ENCODE results near the gene CASP12. TPM values are rescaled to one million over a fixed set of nuclear protein-coding genes. Genes with fewer than 3 reads are reported as not detected.

CASP12 gene
- total RNA-seq, 1 experiment from 2014 or later: not detected

DNA sequence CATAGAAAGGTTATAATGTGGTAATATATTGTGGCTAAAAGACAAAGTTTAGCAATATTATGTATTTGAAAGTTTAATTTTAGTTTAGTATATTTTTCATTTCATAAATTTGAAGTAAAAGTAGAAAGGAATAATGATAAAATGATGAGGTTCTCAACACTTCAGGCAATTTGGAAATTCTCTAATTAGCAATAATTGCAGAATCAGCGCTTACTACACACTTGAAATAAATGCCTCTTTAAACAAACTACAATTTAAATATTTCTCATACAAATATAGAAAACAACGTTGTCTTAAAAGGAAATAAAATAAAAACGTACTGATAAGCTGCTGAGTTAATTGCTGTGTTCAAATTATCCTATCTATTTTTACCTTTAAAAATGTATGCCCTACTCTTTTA is 25.9 kb downstream of the CASP12 start:
- no TSS peak for BruUV-seq (replicated peaks)
- TF ChIP-seq EZH2 (IDR thresholded peaks at IDR 0.05; ENCODE audit: low read depth): no peak
- TF ChIP-seq, protein P1, sequence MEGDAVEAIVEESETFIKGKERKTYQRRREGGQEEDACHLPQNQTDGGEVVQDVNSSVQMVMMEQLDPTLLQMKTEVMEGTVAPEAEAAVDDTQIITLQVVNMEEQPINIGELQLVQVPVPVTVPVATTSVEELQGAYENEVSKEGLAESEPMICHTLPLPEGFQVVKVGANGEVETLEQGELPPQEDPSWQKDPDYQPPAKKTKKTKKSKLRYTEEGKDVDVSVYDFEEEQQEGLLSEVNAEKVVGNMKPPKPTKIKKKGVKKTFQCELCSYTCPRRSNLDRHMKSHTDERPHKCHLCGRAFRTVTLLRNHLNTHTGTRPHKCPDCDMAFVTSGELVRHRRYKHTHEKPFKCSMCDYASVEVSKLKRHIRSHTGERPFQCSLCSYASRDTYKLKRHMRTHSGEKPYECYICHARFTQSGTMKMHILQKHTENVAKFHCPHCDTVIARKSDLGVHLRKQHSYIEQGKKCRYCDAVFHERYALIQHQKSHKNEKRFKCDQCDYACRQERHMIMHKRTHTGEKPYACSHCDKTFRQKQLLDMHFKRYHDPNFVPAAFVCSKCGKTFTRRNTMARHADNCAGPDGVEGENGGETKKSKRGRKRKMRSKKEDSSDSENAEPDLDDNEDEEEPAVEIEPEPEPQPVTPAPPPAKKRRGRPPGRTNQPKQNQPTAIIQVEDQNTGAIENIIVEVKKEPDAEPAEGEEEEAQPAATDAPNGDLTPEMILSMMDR (conservative IDR thresholded peaks at IDR 0.05): no peak
- ChIA-PET POLR2A (ENCODE audit: unreplicated experiment) (no interaction called here), CTCF (no interaction called here)
- Histone ChIP-seq H3K9me3 (ENCODE audit: insufficient read depth, low read depth) (no peaks in the 10 kb centered on the region), H3K4me3 (no peak overlapping the region), H4K20me1 (ENCODE audit: insufficient read depth) (no peaks in the 10 kb centered on the region), H3K4me1 (replicated peaks; ENCODE audit: insufficient read depth) (no peaks in the 10 kb centered on the region), H3K27ac (no peak overlapping the region), H3K9me2 (ENCODE audit: insufficient read depth) (no peaks in the 10 kb centered on the region), H3K4me2 (no peak overlapping the region), H2AFZ (no peak overlapping the region), H3K27me3 (ENCODE audit: insufficient read depth, low read depth) (no peaks in the 10 kb centered on the region), H3F3A (ENCODE audit: insufficient read depth, low read depth) (no peaks in the 10 kb centered on the region), H3K36me3 (ENCODE audit: low read depth) (no peaks in the 10 kb centered on the region), H3K79me2 (ENCODE audit: low read depth) (no peaks in the 10 kb centered on the region)
- intact Hi-C loops (cut with micrococcal nuclease; ENCODE audit: unreplicated experiment): no loop called here
- DNase-seq: no peak

DNA sequence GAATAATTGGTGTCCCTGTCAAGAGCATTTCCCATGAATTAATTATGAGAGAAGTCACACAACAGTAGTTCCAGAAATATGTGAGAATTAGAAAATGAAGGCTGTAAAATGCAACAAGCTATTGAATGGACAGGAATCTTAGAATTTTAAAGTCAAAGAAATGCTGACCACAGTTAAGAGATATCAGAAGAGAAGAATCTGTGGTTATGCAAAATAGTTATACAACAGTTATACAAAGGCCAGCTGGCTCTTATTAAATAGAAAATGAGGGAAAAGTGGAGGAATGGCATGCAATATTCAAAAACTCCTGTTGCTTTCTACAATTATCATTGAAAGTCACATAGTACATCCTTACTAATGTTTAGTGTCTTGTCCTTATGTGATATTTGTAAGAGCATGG is 27.4 kb downstream of the CASP12 start:
- intact Hi-C loops (cut with micrococcal nuclease; ENCODE audit: unreplicated experiment): no loop called here
- ChIA-PET POLR2A (ENCODE audit: unreplicated experiment) (interaction anchor here (0.6 kb wide), 1 partner anchor 1687 kb away, joined by 5 read pairs; no protein-coding TSS in a partner anchor), CTCF (no interaction called here)
- Histone ChIP-seq H4K20me1 (ENCODE audit: insufficient read depth) (no peaks in the 10 kb centered on the region), H3K9me2 (ENCODE audit: insufficient read depth) (no peaks in the 10 kb centered on the region), H3K79me2 (ENCODE audit: low read depth) (no peaks in the 10 kb centered on the region), H3K36me3 (ENCODE audit: low read depth) (no peaks in the 10 kb centered on the region), H3F3A (ENCODE audit: insufficient read depth, low read depth) (no peaks in the 10 kb centered on the region), H3K4me3 (no peak overlapping the region), H3K4me1 (replicated peaks; ENCODE audit: insufficient read depth) (no peaks in the 10 kb centered on the region), H2AFZ (no peak overlapping the region), H3K27me3 (ENCODE audit: insufficient read depth, low read depth) (no peaks in the 10 kb centered on the region), H3K9me3 (ENCODE audit: insufficient read depth, low read depth) (no peaks in the 10 kb centered on the region), H3K27ac (no peak overlapping the region), H3K4me2 (no peak overlapping the region)
- no peak for TF ChIP-seq EZH2 (IDR thresholded peaks at IDR 0.05; ENCODE audit: low read depth)
- TF ChIP-seq, protein P1 (conservative IDR thresholded peaks at IDR 0.05): no peak
- no TSS peak for BruUV-seq (replicated peaks)
- DNase-seq: no peak

DNA sequence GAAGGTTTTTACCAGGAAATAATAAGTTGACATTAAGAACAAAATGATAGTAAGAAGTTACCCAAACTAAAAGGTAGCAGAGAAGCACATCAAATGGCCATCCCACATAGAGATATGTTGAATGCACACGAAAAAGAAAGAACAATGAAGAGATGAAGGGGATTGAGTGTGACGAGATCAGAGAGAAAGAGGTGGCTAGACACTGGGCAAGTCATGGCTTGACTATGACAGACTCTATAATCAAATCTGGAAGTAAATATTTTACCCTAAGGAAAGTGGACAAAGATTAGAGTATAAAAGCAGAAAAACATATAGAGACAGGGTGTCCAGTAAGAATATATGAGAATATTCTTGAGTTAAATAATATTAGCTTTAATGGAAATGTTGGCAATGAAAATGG is 31.4 kb downstream of the CASP12 start:
- H3K9me2 ChIP-seq (ENCODE audit: insufficient read depth): peaks cover 3% of the 10 kb centered on the region; the same call in 1 of the 2 replicates
- intact Hi-C loops (cut with micrococcal nuclease; ENCODE audit: unreplicated experiment): no loop called here
- CTCF ChIA-PET: no interaction called here

More for the DNA sequence above, 31.4 kb downstream of the CASP12 start:
- Histone ChIP-seq H3K36me3 (ENCODE audit: low read depth) (no peaks in the 10 kb centered on the region), H2AFZ (no peak overlapping the region), H3K79me2 (ENCODE audit: low read depth) (no peaks in the 10 kb centered on the region), H3F3A (ENCODE audit: insufficient read depth, low read depth) (no peaks in the 10 kb centered on the region), H3K27me3 (ENCODE audit: insufficient read depth, low read depth) (no peaks in the 10 kb centered on the region), H3K4me2 (no peak overlapping the region), H3K4me3 (no peak overlapping the region), H3K9me3 (ENCODE audit: insufficient read depth, low read depth) (peaks cover 5% of the 10 kb centered on the region; the same call in 1 of the 2 replicates), H3K4me1 (replicated peaks; ENCODE audit: insufficient read depth) (no peaks in the 10 kb centered on the region), H3K27ac (no peak overlapping the region), H4K20me1 (ENCODE audit: insufficient read depth) (no peaks in the 10 kb centered on the region)
- DNase-seq: no peak
- no TSS peak for BruUV-seq (replicated peaks)
- POLR2A ChIA-PET (ENCODE audit: unreplicated experiment): no interaction called here
- TF ChIP-seq, protein P1 (conservative IDR thresholded peaks at IDR 0.05): no peak
- no peak for TF ChIP-seq EZH2 (IDR thresholded peaks at IDR 0.05; ENCODE audit: low read depth)
